K562 (cell line): ENCODE results near the gene MCCD1. TPM values are rescaled to one million over a fixed set of nuclear protein-coding genes. Genes with fewer than 3 reads are reported as not detected.

ENCODE experiments used
- ARID1B ChIP-seq: fragments of 450-650 bp; IDR thresholded peaks from 2 replicates; pipeline ENCODE4 v1.6.1; 2016; ENCODE audit warnings: antibody characterized with exemption, mild to moderate bottlenecking, inconsistent platforms
- ATF7 ChIP-seq: fragments of 450-650 bp; IDR thresholded peaks from 2 replicates; pipeline ENCODE4 v1.7.1; 2014; ENCODE audit warnings: mild to moderate bottlenecking, moderate library complexity
- CBX1 ChIP-seq: sonication (generic); IDR thresholded peaks from 2 replicates; pipeline ENCODE4 v1.6.1; 2016; ENCODE audit warnings: antibody characterized with exemption, low read depth, mild to moderate bottlenecking
- CEBPG ChIP-seq, 3 experiments: fragments of 200-800 bp in 1 of 3; sonication (Bioruptor generic) in 1 of 3; sonication (generic) in 1 of 3; formaldehyde crosslinking in 1 of 3; IDR thresholded peaks in 2 of 3; conservative IDR thresholded peaks in 1 of 3; 2 replicates each; pipeline versions ENCODE4 v1.6.1 to v1.8.0; 2016 to 2022; ENCODE audit warnings: missing compliant biosample characterization in 2 of 3, missing genetic modification characterization in 2 of 3, mild to moderate bottlenecking in 1 of 3, missing genetic modification reagents in 1 of 3
- E2F3 ChIP-seq: fragments of 250-450 bp; sonication (Bioruptor Pico); IDR thresholded peaks from 2 replicates; pipeline ENCODE4 v1.4.0; 2020; ENCODE audit warnings: mild to moderate bottlenecking
- LARP7 ChIP-seq: fragments of 450-650 bp; IDR thresholded peaks from 2 replicates; pipeline ENCODE4 v1.6.1; 2016
- MTA1 ChIP-seq: fragments of 450-650 bp; IDR thresholded peaks from 2 replicates; pipeline ENCODE4 v1.6.1; 2017; ENCODE audit warnings: borderline replicate concordance
- NCOA6 ChIP-seq: fragments of 450-650 bp; IDR thresholded peaks from 2 replicates; pipeline ENCODE4 v1.6.1; 2017; ENCODE audit warnings: mild to moderate bottlenecking
- RAD51 ChIP-seq: fragments of 450-650 bp; IDR thresholded peaks from 2 replicates; pipeline ENCODE4 v1.7.1; 2016; ENCODE audit warnings: low read depth, mild to moderate bottlenecking, borderline replicate concordance
- SETDB1 ChIP-seq: IDR thresholded peaks from one replicate; pipeline ENCODE4 v1.6.1; 2012; ENCODE audit warnings: low read length, control low read depth, inconsistent platforms
- TEAD1 ChIP-seq, 2 experiments: fragments of 450-650 bp in 1 of 2; sonication (generic) in 1 of 2; formaldehyde crosslinking; IDR thresholded peaks; 2 replicates each; pipeline versions ENCODE4 v1.4.0 to v1.8.0; 2020 to 2022; ENCODE audit warnings: mild to moderate bottlenecking in 2 of 2, missing genetic modification reagents in 1 of 2
- YY1 ChIP-seq, 3 experiments: IDR thresholded peaks; 2 replicates each; pipeline ENCODE4 v1.6.1; 2011; ENCODE audit warnings: low read length in 2 of 3, mild to moderate bottlenecking in 2 of 3, moderate library complexity in 2 of 3, borderline replicate concordance in 1 of 3, control low read depth in 1 of 3, low read depth in 1 of 3; ENCODE audit not compliant: insufficient read depth in 3 of 3, insufficient replicate concordance in 2 of 3, control insufficient read depth in 1 of 3, insufficient read length in 1 of 3; ENCODE audit errors: extremely low read depth in 1 of 3
- ZNF778 ChIP-seq: fragments of 450-650 bp; formaldehyde crosslinking; IDR thresholded peaks from 2 replicates; pipeline ENCODE4 v1.4.0; 2020; ENCODE audit warnings: mild to moderate bottlenecking, moderate library complexity
- polyA plus RNA-seq, 8 experiments: library from polyadenylated mRNA; depleted of rRNA in 4 of 8; stranded (reverse) in 5 of 8; unstranded in 3 of 8; fragments of >200 nt; fragmentation: Nextera tagmentation in 2 of 8; fragmentation: Illumina TruSeq in 1 of 8; extraction: Ambion mirVana in 2 of 8; extraction: Trizol in 1 of 8; gene quantifications; 2 replicates each; pipeline versions ENCODE4 v1.2.1 to v1.2.3, GENCODE V29; 2011 to 2014; ENCODE audit warnings: inconsistent platforms in 1 of 8, missing spikeins in 1 of 8
- total RNA-seq, 7 experiments: library from RNA; depleted of rRNA in 6 of 7; stranded (reverse); fragments of >200 nt in 6 of 7; fragmentation: Illumina TruSeq in 2 of 7; extraction: Trizol in 2 of 7; gene quantifications; 2 replicates each; pipeline versions ENCODE4 v1.2.1 to v1.2.3, GENCODE V29; 2011 to 2021; ENCODE audit warnings: low replicate concordance in 1 of 7
- TF ChIP-seq, protein P1 (sequence below): sonication (generic); formaldehyde crosslinking; IDR thresholded peaks from 2 replicates; pipeline ENCODE4 v1.8.0; 2022; ENCODE audit warnings: mild to moderate bottlenecking, missing genetic modification reagents
- TF ChIP-seq, protein P2 (sequence below): sonication (generic); formaldehyde crosslinking; IDR thresholded peaks from 2 replicates; pipeline ENCODE4 v1.8.1; 2023; ENCODE audit warnings: mild to moderate bottlenecking, missing genetic modification reagents
- TF ChIP-seq, protein P3 (sequence below), 2 experiments: fragments of 200-800 bp in 1 of 2; sonication (Bioruptor generic) in 1 of 2; sonication (generic) in 1 of 2; formaldehyde crosslinking in 1 of 2; IDR thresholded peaks in 1 of 2; conservative IDR thresholded peaks in 1 of 2; 2 replicates each; pipeline versions ENCODE4 v1.5.0 to v1.6.1; 2016 to 2020; ENCODE audit warnings: missing compliant biosample characterization in 1 of 2, missing genetic modification characterization in 1 of 2, missing genetic modification reagents in 1 of 2
- TF ChIP-seq, protein P4 (sequence below): sonication (generic); formaldehyde crosslinking; IDR thresholded peaks from 2 replicates; pipeline ENCODE4 v1.9.0; 2022; ENCODE audit warnings: mild to moderate bottlenecking, missing genetic modification reagents

Gene MCCD1
- total and polyA plus RNA-seq, 9 of the 15 experiments (the other 6 are each of a cell fraction or from before 2014, with no cell fraction given): not detected

DNA sequence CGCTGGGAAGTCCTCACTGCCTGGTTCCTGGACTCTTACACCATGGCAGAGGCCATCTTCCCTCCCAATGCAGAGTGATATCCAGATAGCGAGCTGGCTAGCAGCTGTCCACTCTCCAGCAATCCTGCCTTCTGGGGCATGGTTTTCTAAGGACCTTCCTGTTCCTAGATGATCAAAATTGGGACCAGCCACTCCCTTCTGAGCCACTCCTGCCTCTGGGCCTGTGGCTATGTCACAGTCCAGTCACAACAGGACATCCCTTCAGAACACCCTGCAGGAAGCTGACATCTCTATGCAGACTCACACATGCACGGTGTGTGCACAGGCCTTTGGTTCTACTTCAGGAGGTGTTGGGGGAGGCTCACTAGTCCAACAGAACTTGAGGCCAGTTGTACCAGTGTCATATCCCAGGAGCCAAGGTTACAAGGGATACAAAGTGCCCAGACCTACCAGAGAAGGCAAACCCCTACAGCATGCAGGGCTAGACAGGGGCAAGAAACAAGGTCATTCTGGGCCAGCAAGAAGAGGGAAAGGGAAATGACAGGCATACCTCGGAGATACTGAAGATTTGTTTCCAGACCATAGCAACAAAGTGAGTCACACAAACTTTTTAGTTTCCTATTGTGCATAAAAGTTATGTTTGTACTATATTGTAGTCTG, 2.7 kb upstream of the MCCD1 start (continued):
- TF ChIP-seq YY1 (IDR thresholded peaks at IDR 0.05; ENCODE audit: borderline replicate concordance in 1 of 3, control insufficient read depth in 1 of 3, extremely low read depth in 1 of 3, insufficient read depth in 3 of 3, insufficient read length in 1 of 3, insufficient replicate concordance in 2 of 3, low read depth in 1 of 3, low read length in 2 of 3) (peak in 1 of 3 experiments; percentile 61), NCOA6 (no peak), RAD51 (no peak), TEAD1 (CRISPR knock-in tag; IDR thresholded peaks at IDR 0.05) (peak in 1 of 2 experiments; percentile 64; a peak in 1 of 4 replicates), E2F3 (CRISPR knock-in tag) (0 out of 2 replicates have a peak, but pooled peaks have one; percentile 17), MTA1 (0 out of 2 replicates have a peak, but pooled peaks have one; percentile 6), ATF7 (0 out of 2 replicates have a peak, but pooled peaks have one; percentile 44), ARID1B (peak; percentile 40; the same call in 1 of the 2 replicates), CEBPG (CRISPR knock-in tag; IDR thresholded peaks at IDR 0.05) (peak; percentile 16; the same call in 1 of the 2 replicates), CEBPG (tag; conservative IDR thresholded peaks at IDR 0.05 in 1 of 2, IDR thresholded peaks at IDR 0.05 in 1 of 2) (no peak), LARP7 (no peak), ZNF778 (no peak), SETDB1 (peak; percentile 59), CBX1 (no peak)
- TF ChIP-seq, protein P1, sequence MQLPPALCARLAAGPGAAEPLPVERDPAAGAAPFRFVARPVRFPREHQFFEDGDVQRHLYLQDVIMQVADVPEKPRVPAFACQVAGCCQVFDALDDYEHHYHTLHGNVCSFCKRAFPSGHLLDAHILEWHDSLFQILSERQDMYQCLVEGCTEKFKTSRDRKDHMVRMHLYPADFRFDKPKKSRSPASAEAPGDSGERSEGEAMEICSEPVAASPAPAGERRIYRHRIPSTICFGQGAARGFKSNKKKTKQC (CRISPR knock-in tag): peak; percentile 47; the same call in 1 of the 2 replicates
- TF ChIP-seq, protein P2, sequence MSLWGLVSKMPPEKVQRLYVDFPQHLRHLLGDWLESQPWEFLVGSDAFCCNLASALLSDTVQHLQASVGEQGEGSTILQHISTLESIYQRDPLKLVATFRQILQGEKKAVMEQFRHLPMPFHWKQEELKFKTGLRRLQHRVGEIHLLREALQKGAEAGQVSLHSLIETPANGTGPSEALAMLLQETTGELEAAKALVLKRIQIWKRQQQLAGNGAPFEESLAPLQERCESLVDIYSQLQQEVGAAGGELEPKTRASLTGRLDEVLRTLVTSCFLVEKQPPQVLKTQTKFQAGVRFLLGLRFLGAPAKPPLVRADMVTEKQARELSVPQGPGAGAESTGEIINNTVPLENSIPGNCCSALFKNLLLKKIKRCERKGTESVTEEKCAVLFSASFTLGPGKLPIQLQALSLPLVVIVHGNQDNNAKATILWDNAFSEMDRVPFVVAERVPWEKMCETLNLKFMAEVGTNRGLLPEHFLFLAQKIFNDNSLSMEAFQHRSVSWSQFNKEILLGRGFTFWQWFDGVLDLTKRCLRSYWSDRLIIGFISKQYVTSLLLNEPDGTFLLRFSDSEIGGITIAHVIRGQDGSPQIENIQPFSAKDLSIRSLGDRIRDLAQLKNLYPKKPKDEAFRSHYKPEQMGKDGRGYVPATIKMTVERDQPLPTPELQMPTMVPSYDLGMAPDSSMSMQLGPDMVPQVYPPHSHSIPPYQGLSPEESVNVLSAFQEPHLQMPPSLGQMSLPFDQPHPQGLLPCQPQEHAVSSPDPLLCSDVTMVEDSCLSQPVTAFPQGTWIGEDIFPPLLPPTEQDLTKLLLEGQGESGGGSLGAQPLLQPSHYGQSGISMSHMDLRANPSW (CRISPR knock-in tag): 0 out of 2 replicates have a peak, but pooled peaks have one; percentile 28
- TF ChIP-seq, protein P3, sequence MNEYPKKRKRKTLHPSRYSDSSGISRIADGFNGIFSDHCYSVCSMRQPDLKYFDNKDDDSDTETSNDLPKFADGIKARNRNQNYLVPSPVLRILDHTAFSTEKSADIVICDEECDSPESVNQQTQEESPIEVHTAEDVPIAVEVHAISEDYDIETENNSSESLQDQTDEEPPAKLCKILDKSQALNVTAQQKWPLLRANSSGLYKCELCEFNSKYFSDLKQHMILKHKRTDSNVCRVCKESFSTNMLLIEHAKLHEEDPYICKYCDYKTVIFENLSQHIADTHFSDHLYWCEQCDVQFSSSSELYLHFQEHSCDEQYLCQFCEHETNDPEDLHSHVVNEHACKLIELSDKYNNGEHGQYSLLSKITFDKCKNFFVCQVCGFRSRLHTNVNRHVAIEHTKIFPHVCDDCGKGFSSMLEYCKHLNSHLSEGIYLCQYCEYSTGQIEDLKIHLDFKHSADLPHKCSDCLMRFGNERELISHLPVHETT (CRISPR knock-in tag; conservative IDR thresholded peaks at IDR 0.05 in 1 of 2, IDR thresholded peaks at IDR 0.05 in 1 of 2): peak in 1 of 2 experiments; percentile 35; a peak in 1 of 4 replicates
- TF ChIP-seq, protein P4, sequence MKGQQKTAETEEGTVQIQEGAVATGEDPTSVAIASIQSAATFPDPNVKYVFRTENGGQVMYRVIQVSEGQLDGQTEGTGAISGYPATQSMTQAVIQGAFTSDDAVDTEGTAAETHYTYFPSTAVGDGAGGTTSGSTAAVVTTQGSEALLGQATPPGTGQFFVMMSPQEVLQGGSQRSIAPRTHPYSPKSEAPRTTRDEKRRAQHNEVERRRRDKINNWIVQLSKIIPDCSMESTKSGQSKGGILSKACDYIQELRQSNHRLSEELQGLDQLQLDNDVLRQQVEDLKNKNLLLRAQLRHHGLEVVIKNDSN (CRISPR knock-in tag): peak; percentile 57
- TF ChIP-seq, all 486 proteins: peak for 43
